Transverse colon (tissue), 4 donors: ENCODE measurements around the gene ZNF503.

Experiments used
- EP300 ChIP-seq: sonication (generic); formaldehyde crosslinking; IDR thresholded peaks from one replicate; pipeline ENCODE4 v1.6.1; 2017; ENCODE audit warnings: antibody characterized with exemption, low read depth
- POLR2A ChIP-seq: fragments of 450-650 bp; IDR thresholded peaks from one replicate; pipeline ENCODE4 v1.6.1; 2016; ENCODE audit warnings: antibody characterized with exemption, mild to moderate bottlenecking, moderate library complexity
- POLR2AphosphoS5 ChIP-seq, 3 donors: sonication (generic); formaldehyde crosslinking; IDR thresholded peaks; one replicate each; pipeline ENCODE4 v1.6.1; 2016; ENCODE audit warnings: antibody characterized with exemption in 3 of 3
- TF ChIP-seq, protein P1 (sequence below), 5 experiments: fragments of 200-600 bp in 3 of 5; fragments of 450-650 bp in 2 of 5; sonication (generic) in 3 of 5; IDR thresholded peaks; 1 replicate in 2 of 5; 2 replicates in 3 of 5; pipeline ENCODE4 v1.5.1; 2016 to 2017; ENCODE audit warnings: antibody characterized with exemption in 5 of 5, inconsistent platforms in 3 of 5, mild to moderate bottlenecking in 2 of 5, moderate library complexity in 1 of 5

DNA sequence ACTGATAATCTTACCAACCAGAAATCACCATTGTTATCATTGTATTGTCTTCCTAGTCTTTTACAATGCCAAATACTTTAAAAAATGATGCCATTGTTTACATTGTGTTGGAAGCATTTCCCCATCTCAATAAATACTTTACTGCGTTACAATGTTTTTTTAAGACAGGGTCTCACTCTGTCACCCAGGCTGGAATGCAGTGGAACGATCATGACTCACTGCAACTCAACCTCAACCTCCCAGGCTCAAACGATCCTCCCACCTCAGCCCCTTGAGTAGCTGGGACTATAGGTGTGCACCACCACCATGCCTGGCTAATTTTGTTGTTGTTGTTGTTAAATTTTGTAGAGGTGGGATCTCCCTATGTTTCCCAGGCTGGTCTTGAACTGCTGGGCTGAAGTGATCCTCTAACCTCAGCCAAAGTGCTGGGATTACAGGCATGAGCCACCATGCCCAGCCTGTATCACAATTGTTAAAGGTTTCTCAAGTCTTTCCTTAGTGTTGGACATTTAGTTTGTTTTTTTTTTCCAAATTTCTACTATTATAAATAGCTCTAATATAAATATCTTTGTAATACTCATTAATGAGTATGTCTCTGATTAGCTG, 43.3 kb upstream of the ZNF503 start:
- TF ChIP-seq, protein P1, sequence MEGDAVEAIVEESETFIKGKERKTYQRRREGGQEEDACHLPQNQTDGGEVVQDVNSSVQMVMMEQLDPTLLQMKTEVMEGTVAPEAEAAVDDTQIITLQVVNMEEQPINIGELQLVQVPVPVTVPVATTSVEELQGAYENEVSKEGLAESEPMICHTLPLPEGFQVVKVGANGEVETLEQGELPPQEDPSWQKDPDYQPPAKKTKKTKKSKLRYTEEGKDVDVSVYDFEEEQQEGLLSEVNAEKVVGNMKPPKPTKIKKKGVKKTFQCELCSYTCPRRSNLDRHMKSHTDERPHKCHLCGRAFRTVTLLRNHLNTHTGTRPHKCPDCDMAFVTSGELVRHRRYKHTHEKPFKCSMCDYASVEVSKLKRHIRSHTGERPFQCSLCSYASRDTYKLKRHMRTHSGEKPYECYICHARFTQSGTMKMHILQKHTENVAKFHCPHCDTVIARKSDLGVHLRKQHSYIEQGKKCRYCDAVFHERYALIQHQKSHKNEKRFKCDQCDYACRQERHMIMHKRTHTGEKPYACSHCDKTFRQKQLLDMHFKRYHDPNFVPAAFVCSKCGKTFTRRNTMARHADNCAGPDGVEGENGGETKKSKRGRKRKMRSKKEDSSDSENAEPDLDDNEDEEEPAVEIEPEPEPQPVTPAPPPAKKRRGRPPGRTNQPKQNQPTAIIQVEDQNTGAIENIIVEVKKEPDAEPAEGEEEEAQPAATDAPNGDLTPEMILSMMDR (IDR thresholded peaks at IDR 0.05), result no peak
- TF ChIP-seq POLR2AphosphoS5 (IDR thresholded peaks at IDR 0.05) (no peak), EP300 (no peak), POLR2A (no peak)
